B cell (primary cell): ENCODE data around the gene SPECC1. TPM values are rescaled to one million over a fixed set of nuclear protein-coding genes. Genes with fewer than 3 reads are reported as not detected.

Experiments
- ATAC-seq: fragments of 200-7000 bp; cut with Tn5 transposase; one replicate; pipeline ENCODE4 v1.10.0; 2021; ENCODE audit warnings: low read depth, mild to moderate bottlenecking, moderate number of reproducible peaks, moderate library complexity
- CTCF ChIA-PET: fragments of 350-600 bp; sonication (Branson Sonifier 250); formaldehyde crosslinking; loops from one replicate; lab custom pipeline; 2021; ENCODE audit warnings: antibody characterized with exemption, inconsistent platforms; lab: Charles Lee
- POLR2A ChIA-PET: fragments of 350-600 bp; sonication (Branson Sonifier 250); formaldehyde crosslinking; loops from one replicate; lab custom pipeline; 2021; ENCODE audit warnings: antibody characterized with exemption; lab: Charles Lee
- DNase-seq: peaks from one replicate; pipeline ENCODE4 v3.0.0; 2013
- H2AFZ ChIP-seq: 2 replicates; pipeline ENCODE4 v1.6.1; 2012; ENCODE audit warnings: mild to moderate bottlenecking, low read depth, low read length; ENCODE audit not compliant: insufficient read depth, poor library complexity, severe bottlenecking
- H3K27ac ChIP-seq, 2 donors: 1 replicate in 1 of 2; 2 replicates in 1 of 2; pipeline ENCODE4 v1.5.1; 2012 to 2013; ENCODE audit warnings: low read length in 2 of 2, mild to moderate bottlenecking in 2 of 2, moderate library complexity in 1 of 2
- H3K27me3 ChIP-seq, 4 experiments: fragments of 200-600 bp in 1 of 4; sonication (generic) in 1 of 4; replicated peaks in 1 of 4; 1 replicate in 2 of 4; 2 replicates in 2 of 4; pipeline versions ENCODE4 v1.6.1 to v1.7.0; 2013 to 2016; ENCODE audit warnings: low read length in 3 of 4, mild to moderate bottlenecking in 2 of 4, mixed read lengths in 1 of 4, moderate library complexity in 1 of 4; ENCODE audit not compliant: insufficient read depth in 4 of 4, control insufficient read depth in 3 of 4; ENCODE audit errors: control extremely low read depth in 1 of 4
- H3K36me3 ChIP-seq, 2 experiments: replicated peaks in 1 of 2; 1 replicate in 1 of 2; 2 replicates in 1 of 2; pipeline versions ENCODE4 v1.6.1 to v1.7.1; 2013; ENCODE audit warnings: low read length in 1 of 2; ENCODE audit not compliant: insufficient read depth in 2 of 2, control insufficient read depth in 1 of 2; ENCODE audit errors: control extremely low read depth in 1 of 2, extremely low read depth in 1 of 2
- H3K4me1 ChIP-seq, 2 donors: fragments of 200-600 bp in 1 of 2; sonication (generic) in 1 of 2; 1 replicate in 1 of 2; 2 replicates in 1 of 2; pipeline versions ENCODE4 v1.5.1 to v1.6.1; 2013 to 2017; ENCODE audit warnings: low read length in 2 of 2; ENCODE audit not compliant: control insufficient read depth in 2 of 2, insufficient read depth in 2 of 2
- H3K4me2 ChIP-seq: replicated peaks from 2 replicates; pipeline ENCODE3; 2012; ENCODE audit warnings: mild to moderate bottlenecking, low read depth, low read length; ENCODE audit not compliant: poor library complexity, severe bottlenecking
- H3K4me3 ChIP-seq, 5 experiments: fragments of 200-600 bp in 1 of 5; sonication (generic) in 1 of 5; 1 replicate in 3 of 5; 2 replicates in 2 of 5; pipeline versions ENCODE4 v1.5.1 to v1.7.0; 2011 to 2016; ENCODE audit warnings: low read length in 4 of 5, mild to moderate bottlenecking in 4 of 5, low read depth in 2 of 5, control low read depth in 1 of 5, moderate library complexity in 1 of 5; ENCODE audit not compliant: insufficient read depth in 1 of 5; ENCODE audit errors: control extremely low read depth in 1 of 5, extremely low read depth in 1 of 5
- H3K79me2 ChIP-seq: fragments of 200-600 bp; sonication (generic); one replicate; pipeline ENCODE4 v1.6.0; 2016; ENCODE audit warnings: low read length; ENCODE audit not compliant: control insufficient read depth, insufficient read depth
- H3K9ac ChIP-seq: fragments of 200-600 bp; sonication (generic); 2 replicates; pipeline ENCODE4 v1.6.1; 2017; ENCODE audit warnings: mild to moderate bottlenecking, low read length, moderate library complexity
- H3K9me3 ChIP-seq, 3 donors: one replicate each; pipeline versions ENCODE4 v1.6.1 to v1.7.1; 2013; ENCODE audit warnings: low read length in 2 of 3; ENCODE audit not compliant: control insufficient read depth in 2 of 3, insufficient read depth in 1 of 3; ENCODE audit errors: control extremely low read depth in 1 of 3
- H4K20me1 ChIP-seq: 2 replicates; pipeline ENCODE4 v1.6.0; 2012; ENCODE audit warnings: mild to moderate bottlenecking, low read length; ENCODE audit not compliant: insufficient read depth, control insufficient read depth, poor library complexity, severe bottlenecking
- H3K27ac Mint-ChIP-seq: one replicate; pipeline ENCODE4 v1.8.0; 2021; ENCODE audit warnings: mixed read lengths
- H3K27me3 Mint-ChIP-seq: one replicate; pipeline ENCODE4 v1.8.0; 2021; ENCODE audit warnings: mixed read lengths
- H3K4me1 Mint-ChIP-seq: one replicate; pipeline ENCODE4 v1.8.0; 2021; ENCODE audit warnings: mixed read lengths
- H3K4me3 Mint-ChIP-seq: one replicate; pipeline ENCODE4 v1.8.0; 2021; ENCODE audit warnings: mixed read lengths
- H3K9me3 Mint-ChIP-seq: one replicate; pipeline ENCODE4 v1.8.0; 2022; ENCODE audit warnings: mixed read lengths; ENCODE audit not compliant: insufficient read depth
- EZH2 ChIP-seq: IDR thresholded peaks from 2 replicates; pipeline ENCODE4 v1.6.1; 2012; ENCODE audit warnings: borderline replicate concordance, low read depth, mild to moderate bottlenecking, moderate library complexity, low read length; ENCODE audit not compliant: insufficient read depth, poor library complexity, severe bottlenecking
- WGBS: methylation state at CpG from one replicate; pipeline ENCODE4 v1.1.5; 2013; ENCODE audit warnings: missing lambda C conversion rate; ENCODE audit not compliant: insufficient coverage; 5-methylcytosine and 5-hydroxymethylcytosine counted together
- intact Hi-C: fragments of 100-400 bp; cut with micrococcal nuclease; formaldehyde crosslinking; loops from one replicate; pipeline ENCODE4 v1.10.0; 2022
- polyA plus RNA-seq: library from polyadenylated mRNA; depleted of rRNA; stranded (reverse); fragments of >200 nt; gene quantifications from 2 replicates; pipeline ENCODE4 v1.2.3, GENCODE V29; 2012
- total RNA-seq, 2 donors: library from RNA; stranded (reverse); fragments of 120-200 nt in 1 of 2; gene quantifications; 1 replicate in 1 of 2; 2 replicates in 1 of 2; pipeline versions ENCODE4 v1.2.3 to v1.2.4, GENCODE V29; 2013 to 2022
- TF ChIP-seq, protein P1 (sequence below): fragments of 200-600 bp; IDR thresholded peaks from one replicate; pipeline ENCODE4 v1.8.0; 2022; ENCODE audit warnings: antibody characterized with exemption, mild to moderate bottlenecking

SPECC1 gene
- total and polyA plus RNA-seq, 2 donors (not counting 1 experiment from before 2014, with no cell fraction given) = 4.6 to 7.4 TPM

DNA sequence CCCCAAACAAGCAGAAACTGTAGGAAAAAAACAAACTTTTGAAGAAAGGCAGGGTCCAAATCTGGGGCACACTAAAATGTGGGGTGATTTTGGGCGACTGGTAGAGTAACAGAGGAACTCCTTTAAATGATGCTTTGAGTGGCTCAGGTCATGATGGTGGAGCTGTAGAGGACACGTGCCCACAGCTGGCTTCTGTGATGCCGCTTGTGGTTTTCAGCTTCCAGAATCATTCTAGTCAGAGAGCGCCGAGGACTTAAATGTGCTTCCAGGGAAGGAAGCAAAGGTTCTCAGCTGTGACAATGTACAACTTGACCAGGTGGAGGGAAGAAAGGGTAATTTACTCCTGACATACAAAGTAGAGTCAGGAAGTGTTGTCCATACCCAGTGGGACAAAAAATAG is 295.8 kb downstream of the SPECC1 start:
- no peak for ATAC-seq
- Histone ChIP-seq H4K20me1 (no peaks in the 10 kb centered on the region), H3K9me3 (peaks cover 5 to 15% (median 11%) of the 10 kb centered on the region in 3 donors), H3K4me1 (no peaks in the 10 kb centered on the region), H3K27me3 (no peaks in the 10 kb centered on the region), H3K9ac (no peak overlapping the region), H3K79me2 (no peaks in the 10 kb centered on the region), H3K4me2 (no peak overlapping the region), H3K36me3 (no peaks in the 10 kb centered on the region), H3K27ac (no peak overlapping the region), H2AFZ (no peak overlapping the region), H3K4me3 (no peak overlapping the region)
- no peak for DNase-seq
- Mint-ChIP-seq H3K27ac (no peak overlapping the region), H3K4me1 (no peaks in the 10 kb centered on the region), H3K27me3 (no peaks in the 10 kb centered on the region), H3K9me3 (peaks cover 16% of the 10 kb centered on the region), H3K4me3 (no peak overlapping the region)
- 61% methylated on average over 3 of the region's 5 CpGs for WGBS
- intact Hi-C loops = no loop called here
- no peak for TF ChIP-seq EZH2
- TF ChIP-seq, protein P1, sequence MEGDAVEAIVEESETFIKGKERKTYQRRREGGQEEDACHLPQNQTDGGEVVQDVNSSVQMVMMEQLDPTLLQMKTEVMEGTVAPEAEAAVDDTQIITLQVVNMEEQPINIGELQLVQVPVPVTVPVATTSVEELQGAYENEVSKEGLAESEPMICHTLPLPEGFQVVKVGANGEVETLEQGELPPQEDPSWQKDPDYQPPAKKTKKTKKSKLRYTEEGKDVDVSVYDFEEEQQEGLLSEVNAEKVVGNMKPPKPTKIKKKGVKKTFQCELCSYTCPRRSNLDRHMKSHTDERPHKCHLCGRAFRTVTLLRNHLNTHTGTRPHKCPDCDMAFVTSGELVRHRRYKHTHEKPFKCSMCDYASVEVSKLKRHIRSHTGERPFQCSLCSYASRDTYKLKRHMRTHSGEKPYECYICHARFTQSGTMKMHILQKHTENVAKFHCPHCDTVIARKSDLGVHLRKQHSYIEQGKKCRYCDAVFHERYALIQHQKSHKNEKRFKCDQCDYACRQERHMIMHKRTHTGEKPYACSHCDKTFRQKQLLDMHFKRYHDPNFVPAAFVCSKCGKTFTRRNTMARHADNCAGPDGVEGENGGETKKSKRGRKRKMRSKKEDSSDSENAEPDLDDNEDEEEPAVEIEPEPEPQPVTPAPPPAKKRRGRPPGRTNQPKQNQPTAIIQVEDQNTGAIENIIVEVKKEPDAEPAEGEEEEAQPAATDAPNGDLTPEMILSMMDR = no peak
- CTCF ChIA-PET = no interaction called here
- POLR2A ChIA-PET = no interaction called here

DNA sequence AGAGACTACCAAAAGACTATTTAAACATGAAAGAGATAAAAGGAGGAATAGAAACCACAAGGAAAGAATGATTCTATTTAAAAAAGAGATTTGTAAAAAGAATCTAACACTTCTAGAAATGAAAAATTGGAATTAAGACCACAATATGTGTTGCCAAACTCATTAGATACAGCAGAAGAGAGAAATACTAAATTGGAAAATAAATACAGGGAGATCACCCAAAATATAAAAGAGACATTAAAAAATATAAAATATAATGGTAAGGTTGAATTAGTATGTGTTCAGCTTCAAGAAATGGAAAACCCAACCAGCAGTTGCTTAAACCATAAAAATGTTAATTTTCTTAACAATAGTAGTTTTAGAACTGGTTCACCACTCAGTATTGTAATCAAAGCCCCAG is 297.8 kb downstream of the SPECC1 start:
- POLR2A ChIA-PET = no interaction called here
- Histone ChIP-seq H2AFZ (no peak overlapping the region), H3K4me3 (no peak overlapping the region), H3K4me1 (no peaks in the 10 kb centered on the region), H4K20me1 (no peaks in the 10 kb centered on the region), H3K36me3 (no peaks in the 10 kb centered on the region), H3K4me2 (no peak overlapping the region), H3K27me3 (no peaks in the 10 kb centered on the region), H3K9ac (no peak overlapping the region), H3K27ac (no peak overlapping the region), H3K79me2 (no peaks in the 10 kb centered on the region), H3K9me3 (peaks cover 5 to 15% (median 11%) of the 10 kb centered on the region in 3 donors)
- Mint-ChIP-seq H3K4me3 (no peak overlapping the region), H3K9me3 (peaks cover 16% of the 10 kb centered on the region), H3K4me1 (no peaks in the 10 kb centered on the region), H3K27ac (no peak overlapping the region), H3K27me3 (no peaks in the 10 kb centered on the region)
- ATAC-seq = no peak
- CTCF ChIA-PET = no interaction called here
- intact Hi-C loops = no loop called here
- DNase-seq = no peak
- no peak for TF ChIP-seq EZH2
- TF ChIP-seq, protein P1 = no peak
